ENCODE results near the gene CLEC2A. TPM values are rescaled to one million over a fixed set of nuclear protein-coding genes. Genes with fewer than 3 reads are reported as not detected.

The CLEC2A gene
- total and polyA plus RNA-seq, 11 donors, result not detected

GRCh38 chr12:9870286-9870866, 61.8 kb downstream of the CLEC2A start:
- no peak for TF ChIP-seq POLR2A (IDR thresholded peaks at IDR 0.05)
- no peak for TF ChIP-seq CTCF (IDR thresholded peaks at IDR 0.05)
- WGBS, 4 donors, result 55 to 62% (median 58%) methylated on average over 2 of the region's 2 CpGs
- Histone ChIP-seq H3K4me3 (peak overlapping the region in 11 of 12 donors; percentile 31 to 72 (median 52)), H3K27me3 (no peaks in the 10 kb centered on the region), H3K36me3 (no peaks in the 10 kb centered on the region), H3K27ac (peak overlapping the region; percentile 70 to 95 (median 82)), H3K9me3 (no peaks in the 10 kb centered on the region), H3K4me1 (peaks cover 0 to 21% (median 2%) of the 10 kb centered on the region in 12 donors)
- intact Hi-C loops (cut with DNase I), result no loop called here
- DNase-seq (peak in 2 of 5 donors; percentile 11 to 24), ATAC-seq (peak in 1 of 4 donors; percentile 37)

- DNase-seq (no peak), ATAC-seq (peak; percentile 60 to 81 (median 76))
- TF ChIP-seq CTCF (IDR thresholded peaks at IDR 0.05), result no peak
- peak in 1 of 2 donors; percentile 27 for TF ChIP-seq POLR2A (IDR thresholded peaks at IDR 0.05)
- intact Hi-C loops (cut with DNase I), result no loop called here
- 23 to 28% (median 26%) methylated on average over 11 of the region's 11 CpGs for WGBS, 4 donors
- H3K27me3 ChIP-seq, result no peaks in the 10 kb centered on the region
- H3K27ac ChIP-seq, result peak within 1 kb of the TSS; percentile 70 to 95 (median 82)
- peaks cover 0 to 3% (median 0%) of the 10 kb centered on the region in 12 donors for H3K9me3 ChIP-seq
- peaks cover 0 to 29% (median 2%) of the 10 kb centered on the region in 12 donors for H3K4me1 ChIP-seq
- peak within 1 kb of the TSS; percentile 1 to 72 (median 51) for H3K4me3 ChIP-seq
- no peaks in the 10 kb centered on the region for H3K36me3 ChIP-seq
Observed at GRCh38 chr12:9869307-9870161, 62.6 kb downstream of the CLEC2A start, which contains the start of gene CLEC2B. Gene CLEC2B, minus strand, starts transcription at chr12:9869354.

GRCh38 chr12:9868951-9869306, 63.2 kb downstream of the CLEC2A start:
- Histone ChIP-seq H3K4me3 (peak overlapping the region; percentile 1 to 72 (median 51)), H3K27me3 (no peaks in the 10 kb centered on the region), H3K4me1 (peaks cover 0 to 33% (median 2%) of the 10 kb centered on the region in 12 donors), H3K36me3 (no peaks in the 10 kb centered on the region), H3K9me3 (peaks cover 0 to 9% (median 4%) of the 10 kb centered on the region in 12 donors), H3K27ac (peak overlapping the region; percentile 70 to 95 (median 82))
- intact Hi-C loops (cut with DNase I), result no loop called here
- 46 to 56% (median 49%) methylated on average over 4 of the region's 4 CpGs for WGBS, 4 donors
- DNase-seq (no peak), ATAC-seq (no peak)
- no peak for TF ChIP-seq POLR2A (IDR thresholded peaks at IDR 0.05)
- TF ChIP-seq CTCF (IDR thresholded peaks at IDR 0.05), result no peak

- Histone ChIP-seq H3K9me3 (peaks cover 0 to 15% (median 5%) of the 10 kb centered on the region in 12 donors), H3K27ac (peak overlapping the region; percentile 70 to 95 (median 82)), H3K27me3 (no peaks in the 10 kb centered on the region), H3K4me3 (peak overlapping the region; percentile 1 to 72 (median 51)), H3K4me1 (peaks cover 0 to 37% (median 2%) of the 10 kb centered on the region in 12 donors), H3K36me3 (no peaks in the 10 kb centered on the region)
- no peak for DNase-seq
- intact Hi-C loops (cut with DNase I), result no loop called here
- WGBS, 4 donors, result 54 to 59% (median 57%) methylated on average over 11 of the region's 11 CpGs
- no peak for ATAC-seq
- no peak for TF ChIP-seq POLR2A (IDR thresholded peaks at IDR 0.05)
- TF ChIP-seq CTCF (IDR thresholded peaks at IDR 0.05), result no peak
Observed at GRCh38 chr12:9868311-9868801, 63.8 kb downstream of the CLEC2A start.

Data from heart left ventricle (tissue), 16 donors.